HPDE6-E6E7 (cell line): ENCODE results near the gene GSTA2.
A peak's percentile ranks its signal among the peaks of the same experiment; 100 is the strongest.
"Not testable (repeated sequence)": the region's sequence is repeated elsewhere in the genome, so short reads cannot be mapped to it uniquely, and the experiment has no call there.

ENCODE experiments used
- DNase-seq: peaks from one replicate; pipeline ENCODE4 v3.0.0; 2011; ENCODE audit warnings: missing footprints; ENCODE audit errors: extremely low spot score

Gene GSTA2

DNA sequence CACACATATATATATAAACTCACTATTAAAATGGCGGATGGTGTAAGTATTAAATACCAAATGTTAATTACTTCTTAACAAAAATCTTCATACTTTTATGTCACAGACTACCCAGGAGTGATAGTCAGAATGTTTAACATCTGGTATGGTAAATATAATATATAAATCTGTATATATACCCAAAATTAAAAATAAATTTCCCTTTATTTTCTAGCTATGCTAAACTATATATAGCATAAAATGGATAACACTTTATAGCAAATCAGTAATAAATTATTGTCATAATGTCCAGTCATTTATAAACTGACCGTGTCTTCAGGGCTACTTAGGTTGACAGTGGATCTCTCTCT lies 37.1 kb downstream of the GSTA2 start:
- no peak for DNase-seq

DNA sequence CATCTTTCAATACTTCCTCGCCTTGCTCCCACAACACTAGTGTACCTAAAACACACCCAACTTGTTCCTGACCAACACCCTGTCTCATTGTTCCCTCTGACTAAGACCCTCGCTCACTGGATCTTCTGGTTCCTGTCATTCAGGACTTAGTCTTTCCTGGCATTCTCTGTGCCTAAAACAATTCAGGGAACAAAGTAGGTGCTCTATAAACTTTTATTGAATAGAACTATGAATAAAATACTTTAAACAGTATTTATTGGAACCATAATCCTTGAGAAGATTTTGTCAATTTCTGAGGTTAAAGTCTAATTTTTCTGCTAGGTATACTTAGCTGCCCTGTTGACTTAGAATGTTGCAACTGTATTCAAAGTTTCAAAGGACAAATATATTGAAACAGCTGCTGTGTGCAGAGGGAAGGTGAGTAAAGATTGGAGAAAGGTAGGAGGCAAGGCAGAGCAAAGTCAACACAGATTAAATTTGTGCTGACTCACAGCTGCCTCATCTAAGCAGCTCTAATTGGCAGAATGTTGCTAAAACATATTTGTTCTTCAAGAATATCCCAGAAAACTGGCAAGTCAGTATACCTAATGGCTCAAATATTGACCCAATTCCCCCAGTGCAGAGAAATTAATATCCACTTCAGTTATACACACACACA lies 37.6 kb downstream of the GSTA2 start:
- peak; percentile 42 for DNase-seq

DNA sequence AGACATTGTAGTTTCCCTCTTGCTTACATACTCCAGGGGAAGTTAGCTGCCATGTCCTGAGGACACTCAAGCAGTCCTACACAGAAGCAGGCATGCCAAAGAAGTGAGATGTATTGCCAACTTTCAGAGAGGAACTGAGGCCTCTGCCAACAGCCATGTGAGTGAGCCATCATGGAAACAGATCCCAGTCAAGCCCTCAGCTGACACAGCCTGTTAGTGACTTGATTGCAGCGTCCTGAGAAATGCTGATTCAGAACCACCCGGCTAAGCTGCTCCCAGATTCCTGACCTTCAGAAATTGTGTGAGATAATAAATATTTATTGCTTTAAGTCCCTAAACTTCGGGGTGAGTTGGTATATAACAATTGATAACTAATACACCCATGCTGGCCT lies 38.1 kb downstream of the GSTA2 start:
- no peak for DNase-seq

DNA sequence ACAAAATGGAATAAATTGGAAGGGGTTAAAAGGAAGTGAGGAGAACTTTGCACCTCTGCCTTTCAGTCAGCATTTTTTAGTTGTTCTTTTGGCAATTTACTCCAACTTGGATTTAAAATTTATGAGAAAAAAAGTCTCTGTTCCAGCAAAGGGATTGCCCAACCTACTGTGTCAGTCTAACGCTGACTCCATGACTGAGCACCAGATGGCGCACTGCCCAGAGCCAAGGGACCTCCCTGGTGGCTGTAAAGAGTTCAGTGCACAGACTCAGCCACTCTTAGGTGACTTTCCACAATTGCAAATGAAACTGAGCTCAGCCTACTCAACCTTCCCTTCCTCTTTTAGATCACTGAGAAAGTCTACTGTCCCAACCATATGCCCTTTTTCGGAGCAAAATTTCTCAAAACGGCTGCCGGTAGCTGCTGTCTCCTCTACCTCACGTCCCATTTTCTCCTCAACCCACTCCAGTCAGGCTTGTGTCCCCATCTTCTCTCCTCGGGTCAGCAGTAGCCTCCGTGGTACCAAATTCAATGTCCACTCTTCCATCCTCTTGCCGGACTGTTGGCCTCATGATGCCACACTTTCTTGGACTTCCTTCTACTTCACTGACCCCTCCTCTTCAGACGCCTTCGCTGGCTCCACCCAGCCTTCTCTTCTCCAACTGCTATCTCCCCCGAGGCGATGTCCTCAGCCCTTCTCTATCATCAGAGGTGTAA lies 38.7 kb downstream of the GSTA2 start:
- DNase-seq, result peak; percentile 55

DNA sequence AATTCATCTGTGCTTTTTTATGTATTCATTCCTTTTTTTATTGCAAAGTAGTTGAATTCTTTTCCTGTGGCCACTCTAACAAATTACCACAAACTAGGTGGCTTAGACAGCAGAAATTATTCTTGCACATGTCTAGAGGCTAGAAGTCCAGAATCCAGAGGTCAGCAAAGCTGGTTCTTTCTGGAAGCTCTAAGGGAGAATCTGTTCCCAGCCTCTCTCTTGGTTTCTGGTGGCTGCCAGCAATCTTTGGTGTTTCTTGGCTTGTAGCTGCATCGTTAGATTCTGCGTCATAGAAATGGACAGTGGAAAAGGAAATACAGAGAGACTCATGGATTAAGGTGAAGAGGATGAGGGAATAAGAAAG lies 39.3 kb downstream of the GSTA2 start:
- no peak for DNase-seq

DNA sequence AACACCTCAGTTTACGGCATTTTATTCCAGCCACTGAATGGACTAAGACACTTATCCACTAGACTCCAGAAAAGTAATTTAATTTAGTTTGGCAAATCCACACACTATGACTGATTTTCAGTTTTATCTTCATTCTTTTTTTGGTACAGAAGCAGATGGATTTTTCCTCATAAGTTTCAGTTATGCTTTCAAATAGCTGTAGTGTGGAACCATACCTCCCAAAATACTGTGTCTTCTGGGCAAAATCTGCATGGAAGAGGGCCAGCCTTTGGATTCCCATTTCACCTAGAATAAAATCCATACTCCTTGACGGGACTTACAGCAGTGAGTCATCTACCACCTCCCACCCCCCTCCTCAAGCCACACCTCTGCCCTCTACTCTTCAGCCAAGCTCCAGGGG lies 43.0 kb downstream of the GSTA2 start:
- no peak for DNase-seq

DNA sequence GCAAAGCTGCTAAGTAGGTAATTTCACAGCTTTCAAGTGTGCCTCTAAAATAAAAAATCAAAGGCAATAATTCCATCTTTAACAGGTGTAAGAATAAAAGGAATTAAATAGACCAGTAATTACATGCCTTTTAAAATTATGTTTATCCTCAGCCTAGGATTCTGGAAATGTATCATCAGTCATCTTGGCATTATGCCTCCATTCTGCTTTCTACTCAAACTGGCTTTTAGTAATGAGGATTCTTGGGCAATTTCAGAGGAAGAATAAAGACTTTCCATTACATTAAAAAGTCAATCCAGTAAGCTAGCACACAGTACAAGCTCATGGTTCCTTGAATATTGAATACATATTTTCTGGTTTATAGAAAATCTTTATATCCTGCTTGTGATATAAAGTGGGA lies 44.7 kb downstream of the GSTA2 start:
- DNase-seq, result no peak

DNA sequence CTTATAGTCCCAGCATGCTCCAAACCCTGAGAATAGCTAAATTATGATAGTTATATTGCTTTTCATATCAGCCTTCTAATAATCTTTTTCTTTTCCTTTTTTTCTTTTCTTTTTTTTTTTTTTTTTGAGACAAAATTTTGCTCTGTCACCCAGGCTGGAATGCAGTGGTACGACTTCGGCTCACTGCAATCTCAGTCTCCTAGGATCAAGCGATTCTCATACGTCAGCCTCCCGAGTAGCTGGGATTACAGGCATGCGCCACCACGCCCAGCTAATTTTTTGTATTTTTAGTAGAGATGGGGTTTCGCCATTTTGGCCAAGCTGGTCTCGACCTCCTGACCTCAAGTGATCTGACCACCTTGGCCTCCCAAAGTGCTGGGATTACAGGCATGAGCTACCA lies 48.5 kb downstream of the GSTA2 start:
- not testable (repeated sequence) for DNase-seq

DNA sequence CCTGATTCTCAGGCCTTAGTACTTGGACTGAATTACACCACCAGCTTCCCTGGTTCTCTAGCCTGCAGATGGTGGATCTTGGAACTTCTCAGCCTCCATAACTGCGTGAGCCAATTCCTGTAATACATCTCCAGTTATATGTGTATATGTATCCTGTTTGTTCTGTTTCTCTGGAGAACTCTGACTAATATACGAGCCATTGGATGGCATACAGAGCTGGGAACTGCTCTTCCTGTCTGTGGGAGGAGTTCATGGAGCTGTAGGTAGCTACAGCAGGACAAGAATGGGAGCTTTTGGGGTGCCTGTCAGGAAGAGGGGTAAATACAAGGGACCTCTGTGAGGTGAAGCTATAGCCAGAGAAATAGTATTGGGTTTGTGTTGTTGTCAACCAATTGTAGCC lies 51.1 kb downstream of the GSTA2 start:
- no peak for DNase-seq

DNA sequence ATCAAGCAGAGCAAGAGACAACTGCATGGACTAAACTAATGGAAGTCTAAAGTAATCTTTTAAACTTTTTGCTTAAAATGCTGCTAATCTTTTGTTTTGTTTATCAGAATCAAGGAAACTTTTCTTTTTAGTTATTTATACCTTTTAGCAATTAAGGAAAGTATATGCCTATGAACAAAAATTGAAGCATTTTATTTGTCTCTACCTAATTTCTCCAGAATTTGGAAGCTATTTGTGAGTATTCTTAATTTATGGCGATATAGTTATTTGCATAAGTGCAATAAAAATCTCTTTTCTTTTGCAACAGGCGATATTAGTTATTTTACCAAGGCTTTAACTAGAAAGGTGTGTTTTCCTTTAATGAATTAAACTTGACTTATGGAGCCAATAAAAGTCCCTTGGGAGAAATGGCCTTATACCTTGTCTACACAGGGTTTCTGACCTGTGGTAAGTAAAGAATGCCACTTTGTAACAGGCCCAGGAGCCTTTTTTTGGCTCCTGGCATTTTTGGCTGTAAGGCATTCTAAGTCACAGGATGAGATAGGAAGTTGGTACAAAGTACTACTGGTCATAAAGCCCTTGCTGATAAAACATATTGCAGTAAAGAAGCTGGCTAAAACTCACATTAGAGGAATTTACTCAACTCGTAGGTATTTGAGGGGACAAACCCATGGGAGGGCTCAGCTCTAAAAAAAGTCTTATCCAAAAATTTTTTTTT lies 55.2 kb downstream of the GSTA2 start:
- DNase-seq, result no peak

DNA sequence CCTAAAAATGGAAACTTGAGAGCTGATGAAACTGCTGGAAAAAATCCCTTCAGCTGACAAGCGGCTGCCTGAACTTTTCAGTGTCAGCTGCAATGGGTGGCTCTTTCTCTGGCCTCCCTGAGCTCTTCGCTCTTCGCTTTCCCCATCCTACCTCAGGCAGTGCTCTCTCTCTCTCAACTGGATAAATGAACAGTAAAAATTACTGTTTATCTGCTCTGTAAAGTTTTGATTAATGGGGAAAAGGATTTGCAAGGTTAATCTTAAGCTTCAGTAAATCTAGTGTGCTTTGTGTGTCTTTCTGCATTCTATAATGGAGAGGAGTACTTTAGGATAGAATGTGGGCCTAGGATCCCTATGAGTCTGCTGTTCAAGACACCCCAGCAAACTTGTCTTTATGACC lies 57.3 kb downstream of the GSTA2 start:
- no peak for DNase-seq

DNA sequence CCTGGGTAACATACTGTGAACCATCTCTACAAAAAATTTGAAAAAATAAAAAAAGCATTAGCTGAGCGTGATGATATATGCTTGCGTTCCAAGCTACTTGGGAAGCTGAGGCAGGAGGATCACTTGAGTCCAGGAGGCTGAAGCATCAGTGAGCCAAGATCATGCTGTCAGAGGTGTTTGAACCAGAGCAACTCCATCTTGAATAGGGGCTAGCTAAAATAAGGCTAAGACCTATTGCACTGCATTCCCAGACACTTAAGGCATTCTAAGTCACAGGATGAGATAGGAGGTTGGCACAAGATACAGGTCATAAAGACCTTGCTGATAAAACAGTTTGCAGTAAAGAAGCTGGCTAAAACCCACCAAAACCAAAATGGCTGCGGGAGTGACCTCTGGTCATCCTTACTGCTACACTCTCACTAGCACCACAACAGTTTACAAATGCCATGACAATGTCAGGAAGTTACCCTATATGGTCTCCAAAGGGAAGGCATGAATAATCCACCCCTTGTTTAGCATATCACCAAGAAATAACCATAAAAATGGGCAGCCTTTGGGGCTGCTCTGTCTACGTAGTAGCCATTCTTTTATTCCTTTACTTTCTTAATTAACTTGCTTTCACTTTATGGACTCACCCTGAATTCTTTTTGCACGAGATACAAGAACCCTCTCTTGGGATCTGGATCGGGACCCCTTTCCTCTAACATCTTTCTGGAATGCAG lies 58.3 kb downstream of the GSTA2 start:
- not testable (repeated sequence) for DNase-seq

DNA sequence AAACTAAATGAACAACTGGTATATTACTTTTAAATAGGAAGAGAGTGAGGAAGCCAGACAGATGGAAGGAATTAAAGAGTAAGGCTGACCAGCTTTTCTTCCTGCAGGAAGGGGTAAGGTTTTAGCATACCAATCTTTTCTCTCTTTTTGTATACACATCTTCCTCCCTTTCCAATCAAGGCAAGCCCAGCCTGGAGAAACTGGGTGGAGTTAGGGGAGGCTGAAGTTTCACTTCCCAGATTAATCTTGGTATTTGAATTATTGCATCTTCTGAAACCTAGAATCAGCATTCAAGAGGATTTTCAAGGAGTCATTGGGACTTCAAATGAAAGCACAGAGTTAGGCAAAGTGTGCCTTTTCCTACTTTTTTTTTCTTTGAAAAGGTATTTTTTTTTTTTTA lies 59.2 kb downstream of the GSTA2 start:
- no peak for DNase-seq
